AG09309 (cell line): ENCODE measurements around the gene XKR3.
"Not testable (repeated sequence)": the region's sequence is repeated elsewhere in the genome, so short reads cannot be mapped to it uniquely, and the experiment has no call there.

Experiments used
- DNase-seq: peaks from one replicate; pipeline ENCODE4 v3.0.0-alpha.2; 2010; ENCODE audit warnings: low read depth
- H3K4me3 ChIP-seq: 2 replicates; pipeline ENCODE4 v1.5.1; 2011; ENCODE audit warnings: mild to moderate bottlenecking, low read depth, low read length, moderate library complexity; ENCODE audit not compliant: control insufficient read depth
- CTCF ChIP-seq: IDR thresholded peaks from 2 replicates; pipeline ENCODE4 v1.5.1; 2011; ENCODE audit warnings: mild to moderate bottlenecking, low read depth, low read length, inconsistent platforms; ENCODE audit not compliant: insufficient read depth, control insufficient read depth; ENCODE audit errors: missing control alignments

XKR3 gene

GRCh38 chr22:16824716-16825687 lies at the start of gene XKR3:
XKR3 (minus strand) TSS chr22:16825411; CDS start chr22:16808073, 17,338 bp downstream.
- TF ChIP-seq CTCF: no peak
- no peak for DNase-seq
- H3K4me3 ChIP-seq: no peak within 1 kb of the TSS

- DNase-seq, H3K4me3 ChIP-seq: not testable (repeated sequence)
Observed at GRCh38 chr22:16869640-16870039, 44.4 kb upstream of the XKR3 start.

DNA sequence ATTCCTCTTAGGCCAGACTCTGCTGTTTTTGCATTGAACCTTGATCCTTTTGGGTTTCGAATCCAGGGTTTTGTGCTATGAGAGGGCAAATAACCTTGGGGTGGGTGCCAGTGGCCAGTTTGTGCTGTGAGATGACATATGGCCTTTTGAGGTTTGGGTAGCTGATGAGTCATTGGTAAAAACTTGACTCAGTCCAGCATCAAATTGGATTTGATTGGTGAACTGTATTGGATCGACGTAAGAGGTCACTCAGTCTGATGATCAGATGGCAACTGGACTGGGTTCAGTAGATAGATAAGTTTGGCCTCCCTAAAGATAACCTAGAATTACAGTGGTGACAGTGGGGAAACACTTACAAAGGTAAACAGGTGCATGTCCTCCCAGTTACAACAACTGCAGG lies 41.0 kb upstream of the XKR3 start:
- no peak overlapping the region for H3K4me3 ChIP-seq
- no peak for TF ChIP-seq CTCF
- DNase-seq: no peak

DNA sequence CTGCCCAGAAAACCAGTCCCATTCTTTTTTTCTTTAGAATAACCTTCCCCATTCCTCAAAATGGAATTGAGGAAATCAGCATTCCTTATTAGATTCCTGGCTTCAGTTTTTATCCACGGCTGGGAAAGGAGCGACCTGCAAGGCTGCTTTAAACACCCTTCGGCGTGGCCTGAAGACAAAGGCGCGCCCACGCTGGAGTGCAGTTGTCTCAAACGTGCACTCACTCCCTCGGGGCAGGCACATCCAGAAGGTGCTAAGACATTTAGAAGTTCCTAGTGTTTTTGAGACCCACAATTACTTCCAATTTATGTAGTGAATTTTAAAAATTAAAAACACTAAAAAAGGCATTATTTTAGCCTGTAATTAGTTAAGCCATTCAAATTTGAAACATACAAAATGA lies 31.6 kb upstream of the XKR3 start:
- DNase-seq, H3K4me3 ChIP-seq: not testable (repeated sequence)

- no peak for TF ChIP-seq CTCF
- H3K4me3 ChIP-seq: no peak overlapping the region
- DNase-seq: no peak
Observed at GRCh38 chr22:16854631-16855030, 29.4 kb upstream of the XKR3 start.

DNA sequence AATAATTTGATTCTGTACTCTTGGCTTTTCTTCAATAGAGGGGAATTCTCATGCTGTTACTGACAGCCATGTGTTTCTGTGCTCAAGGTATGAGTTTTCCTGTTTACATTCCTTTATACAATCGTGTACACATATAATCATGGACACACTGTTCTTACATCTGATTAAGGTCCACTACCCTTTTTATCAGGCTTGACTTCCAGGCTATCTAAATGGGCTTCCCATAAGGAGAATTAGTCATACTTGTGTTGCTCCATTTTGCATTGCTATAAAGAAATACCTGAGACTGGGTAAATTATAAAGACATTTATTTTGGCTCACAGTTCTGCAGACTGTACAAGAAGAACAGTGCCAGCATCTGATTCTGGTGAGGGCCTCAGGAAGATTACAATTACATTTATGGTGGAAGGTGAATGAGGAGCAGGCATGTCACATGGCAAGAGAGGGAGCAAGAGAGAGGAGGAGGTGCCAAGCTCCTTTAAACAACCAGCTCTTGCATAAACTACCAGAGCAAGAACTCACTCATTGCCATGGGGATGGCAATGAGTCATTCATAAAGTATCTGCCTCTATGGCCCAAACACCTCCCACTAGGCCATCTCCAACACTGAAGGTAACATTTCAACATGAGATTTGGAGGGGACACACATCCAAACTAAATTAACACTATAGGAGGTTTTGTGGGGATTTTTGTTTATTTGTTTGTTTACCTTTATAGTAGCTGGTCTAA lies 26.2 kb upstream of the XKR3 start:
- H3K4me3 ChIP-seq, DNase-seq: not testable (repeated sequence)

- DNase-seq: no peak
- no peak overlapping the region for H3K4me3 ChIP-seq
- TF ChIP-seq CTCF: no peak
Observed at GRCh38 chr22:16847271-16847670, 22.1 kb upstream of the XKR3 start.

GRCh38 chr22:16845881-16846280 lies 20.7 kb upstream of the XKR3 start:
- no peak for TF ChIP-seq CTCF
- no peak overlapping the region for H3K4me3 ChIP-seq
- DNase-seq: no peak
